NCI-H1436 (cell line): Measurements from ENCODE around the gene XPO5.
A peak's percentile ranks its signal among the peaks of the same experiment; 100 is the strongest.

Source experiments
- DNase-seq: peaks from one replicate; lab custom pipeline; 2025; lab: John Stamatoyannopoulos, UW

The XPO5 gene

DNA sequence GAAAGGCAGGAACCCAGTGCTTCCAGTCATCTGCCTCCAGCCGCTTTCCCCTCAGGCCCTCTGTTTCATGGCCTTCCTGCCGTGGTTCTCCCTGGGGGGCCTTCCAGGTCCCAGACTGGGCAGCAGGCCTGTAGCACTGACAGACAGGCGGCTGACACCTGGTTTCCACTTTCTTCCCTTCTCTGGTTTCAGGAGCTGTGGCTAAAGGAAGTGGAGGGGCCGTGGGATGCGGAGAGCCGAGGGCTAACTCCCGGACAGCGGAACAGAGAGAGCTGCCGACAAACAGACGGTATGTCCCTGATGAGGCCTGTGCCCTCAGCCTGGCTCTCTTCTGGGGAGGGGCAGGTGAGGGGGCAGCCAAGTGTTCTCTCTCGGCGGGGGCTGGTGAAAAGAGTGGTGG lies 78.1 kb downstream of the XPO5 start:
- no peak for DNase-seq

DNA sequence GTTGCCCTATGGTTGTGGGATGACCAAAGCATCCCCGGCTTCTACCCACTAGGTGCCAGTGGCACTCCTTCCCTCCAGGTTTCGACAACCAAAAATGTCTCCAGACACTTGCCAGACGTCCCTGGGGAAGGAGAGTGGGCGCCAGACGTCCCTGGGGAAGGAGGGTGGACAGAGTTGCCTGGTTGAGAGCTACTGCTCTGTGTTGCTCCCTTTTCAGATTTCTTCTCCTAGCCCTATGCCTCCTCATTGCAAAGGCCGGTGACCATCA lies 78.8 kb downstream of the XPO5 start:
- no peak for DNase-seq

DNA sequence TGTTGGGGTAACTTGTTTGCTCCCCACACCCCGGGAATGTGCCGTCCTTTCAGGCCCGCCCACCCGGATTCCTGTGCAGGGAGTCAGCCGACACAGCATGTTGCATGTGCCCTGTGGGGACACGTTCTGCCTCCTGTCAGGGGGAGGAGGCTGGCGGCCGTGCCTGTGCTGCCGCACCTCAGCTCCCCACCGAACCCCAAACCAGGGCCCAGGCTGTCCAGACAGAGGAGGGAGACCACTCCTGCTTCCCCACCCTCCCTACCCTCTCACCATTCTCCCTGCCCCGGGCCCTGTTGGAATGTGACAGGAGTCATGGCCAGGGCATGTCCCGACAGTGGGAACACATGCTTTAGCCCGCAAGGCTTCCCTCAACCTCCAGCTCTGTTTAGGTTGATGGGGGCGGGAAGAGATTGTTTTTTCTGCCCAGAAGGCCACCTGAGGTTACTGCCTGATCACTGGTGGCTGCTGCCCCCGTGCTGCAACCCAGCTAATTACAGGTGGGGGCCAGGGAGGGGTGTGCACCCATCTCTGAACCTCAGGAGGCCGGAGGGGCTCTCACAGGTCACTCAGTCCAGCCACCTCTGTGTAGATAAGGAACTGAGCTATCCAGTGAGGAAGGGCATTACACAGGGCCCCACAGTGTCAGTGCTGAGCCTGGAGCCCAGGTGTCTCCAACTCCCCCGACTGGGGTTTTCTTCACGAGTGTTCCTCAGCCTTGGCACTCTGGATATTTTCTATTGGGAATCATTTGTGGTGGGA lies 79.3 kb downstream of the XPO5 start:
- DNase-seq: no peak

DNA sequence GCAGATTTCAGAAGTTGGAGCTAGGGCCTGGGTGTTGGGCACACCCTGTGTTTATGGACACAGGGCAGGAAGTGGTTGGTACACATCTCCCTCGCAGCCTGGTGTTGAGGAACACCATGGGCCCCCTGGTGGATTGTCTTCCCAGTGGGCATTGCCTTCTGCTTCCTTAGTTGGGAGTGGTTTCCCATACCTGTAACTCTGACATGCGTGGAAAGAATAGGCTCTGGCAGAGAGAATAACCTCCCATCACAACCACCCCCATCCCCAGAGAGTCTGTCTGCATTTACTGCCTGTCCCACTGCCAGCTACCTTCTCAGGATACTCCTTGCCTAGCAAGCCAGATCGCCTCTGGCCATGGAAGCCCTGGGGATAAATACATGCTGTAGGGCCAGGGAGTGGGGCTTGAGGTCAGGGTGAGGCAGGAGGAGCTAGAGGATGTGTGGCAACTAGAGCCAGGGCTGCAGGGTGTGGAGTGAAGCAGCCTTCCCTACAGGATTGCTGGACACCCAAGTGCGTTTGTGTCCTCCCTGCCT lies 80.4 kb downstream of the XPO5 start:
- no peak for DNase-seq

DNA sequence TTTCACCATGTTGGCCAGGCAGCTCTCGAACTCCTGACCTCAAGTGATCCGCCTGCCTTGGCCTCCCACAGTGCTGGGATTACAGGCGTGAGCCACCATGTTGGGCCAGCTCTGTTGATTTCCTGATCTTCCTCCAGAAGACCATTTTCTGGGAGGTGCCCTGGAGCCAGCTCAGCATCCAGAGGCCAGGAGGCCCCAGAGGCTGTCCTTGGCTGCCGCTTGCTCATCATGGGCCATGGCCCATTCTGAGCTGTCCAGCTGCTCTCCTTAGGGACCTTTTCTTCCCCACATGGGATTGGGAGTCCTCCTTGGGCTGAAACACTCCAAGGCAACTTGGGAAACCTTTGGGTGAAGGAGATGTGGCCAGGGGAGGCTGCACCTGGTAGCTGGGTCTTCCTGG lies 81.1 kb downstream of the XPO5 start:
- DNase-seq: no peak

DNA sequence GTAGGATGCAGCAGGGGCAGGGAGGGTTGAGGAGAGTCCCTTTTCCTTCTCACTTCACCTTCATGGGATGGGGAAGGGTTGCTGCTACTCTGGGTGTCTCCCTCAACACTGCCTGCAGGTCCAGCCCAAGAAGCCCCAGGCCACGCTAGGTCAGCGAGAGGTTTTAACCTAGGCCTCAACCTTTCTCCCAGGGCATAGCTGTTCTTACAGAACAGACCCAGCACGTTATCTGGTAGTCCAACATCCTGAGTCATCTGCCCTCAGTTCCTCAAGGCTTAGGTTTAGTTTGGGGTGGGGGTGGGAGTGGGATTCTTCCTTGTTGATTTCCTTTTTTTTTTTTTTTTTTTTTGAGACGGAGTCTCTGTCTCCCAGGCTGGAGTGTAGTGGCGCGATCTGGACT lies 81.5 kb downstream of the XPO5 start:
- DNase-seq: no peak

DNA sequence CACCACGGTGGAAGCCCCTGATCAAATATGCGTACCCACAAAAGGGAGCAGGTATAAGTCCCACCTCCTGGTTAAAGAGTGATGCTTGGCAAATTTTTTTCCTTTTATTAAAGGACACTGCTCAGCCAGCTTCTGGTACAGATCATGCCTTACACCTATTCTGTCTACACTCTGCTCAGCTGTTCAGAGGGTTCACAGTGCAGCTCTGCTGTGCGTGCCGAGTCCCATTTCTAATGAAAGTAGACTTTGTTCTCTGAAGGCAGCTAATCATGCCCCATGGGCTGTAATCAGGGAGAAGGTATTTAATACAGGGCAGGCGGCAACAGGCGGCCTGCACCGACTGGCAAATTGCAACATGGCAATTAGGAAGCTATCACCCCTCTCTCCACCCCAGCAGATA lies 82.0 kb downstream of the XPO5 start:
- DNase-seq: no peak

DNA sequence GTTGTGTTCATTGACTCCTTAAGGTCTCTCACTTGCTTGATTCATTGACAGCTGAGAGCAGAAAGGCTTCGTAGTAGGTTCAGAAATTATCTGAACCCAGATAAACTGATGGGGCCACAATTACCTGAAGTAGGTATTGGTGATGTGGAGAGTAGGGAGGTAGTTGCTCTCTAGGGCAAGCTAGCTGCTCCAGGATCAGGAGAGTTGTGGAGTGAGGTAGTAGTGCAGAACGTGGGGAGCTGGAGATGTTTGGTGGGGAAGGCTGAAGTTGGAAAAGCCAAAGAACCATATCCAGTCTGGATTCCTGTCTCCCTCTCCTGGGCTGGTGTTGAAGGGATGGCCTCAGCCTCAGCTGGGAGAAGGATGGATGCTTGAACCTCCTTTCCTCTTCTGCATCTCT lies 82.6 kb downstream of the XPO5 start:
- no peak for DNase-seq

DNA sequence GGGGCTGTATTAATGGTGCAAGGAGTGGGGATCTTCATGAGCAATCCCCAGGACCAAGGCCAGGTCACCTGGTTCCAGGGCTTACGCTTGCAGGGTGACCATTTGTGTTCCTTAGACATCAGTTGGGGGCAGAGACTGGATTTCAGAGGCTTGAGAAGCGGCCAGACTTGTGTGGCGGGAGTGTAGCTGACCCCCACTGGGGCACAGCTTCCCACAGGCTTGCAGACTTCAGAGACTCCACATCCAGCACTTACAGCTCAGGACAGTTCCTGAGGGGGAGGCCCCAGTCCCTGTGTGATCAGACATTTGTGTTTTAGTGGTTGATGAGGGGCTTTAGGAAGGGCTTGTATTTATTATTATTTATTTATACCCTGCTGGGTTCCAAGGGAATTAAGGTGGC lies 83.2 kb downstream of the XPO5 start:
- DNase-seq: no peak

DNA sequence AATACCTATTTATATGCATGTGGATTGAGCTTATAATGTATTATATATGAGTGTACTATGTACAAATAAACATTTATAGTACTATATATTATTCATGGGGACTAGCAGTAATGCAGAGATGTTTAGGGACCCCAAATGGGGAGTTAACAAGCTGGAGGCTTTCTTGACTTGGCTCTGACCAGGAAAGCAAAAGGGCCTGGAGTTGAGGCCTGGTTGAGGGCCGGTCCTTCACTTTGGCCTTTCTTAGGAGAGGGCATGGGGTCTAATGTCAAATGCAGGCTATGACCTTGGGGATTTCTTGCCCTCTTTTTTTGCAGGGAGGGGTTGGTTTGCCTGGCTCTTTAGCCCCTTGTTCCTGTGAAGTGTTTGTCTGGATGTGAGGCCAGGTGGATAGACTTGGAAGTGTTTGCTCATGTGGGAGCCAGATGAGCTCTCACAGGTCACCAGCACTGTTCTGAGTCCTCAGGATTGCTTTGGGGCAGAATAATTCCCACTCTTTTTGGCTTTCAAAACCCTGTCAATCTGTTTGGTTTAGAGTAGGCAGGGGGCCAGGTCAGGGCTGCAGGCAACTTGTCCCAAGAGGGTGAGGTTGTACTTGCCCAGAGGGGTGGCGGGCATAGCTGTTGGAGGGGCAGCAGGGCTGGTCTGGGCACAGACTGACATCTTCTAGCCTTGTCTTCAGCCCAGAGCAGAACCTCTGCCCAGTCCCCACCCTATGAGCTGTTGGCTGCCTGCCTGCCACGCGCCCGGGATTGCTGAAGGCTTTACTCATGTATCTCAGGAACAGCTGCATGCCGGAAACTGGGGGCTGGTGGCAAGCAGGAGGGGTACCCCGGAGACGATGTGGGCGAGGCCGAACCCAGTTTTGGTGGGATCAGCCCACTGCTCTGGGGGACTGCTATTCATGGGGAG lies 83.8 kb downstream of the XPO5 start:
- no peak for DNase-seq

DNA sequence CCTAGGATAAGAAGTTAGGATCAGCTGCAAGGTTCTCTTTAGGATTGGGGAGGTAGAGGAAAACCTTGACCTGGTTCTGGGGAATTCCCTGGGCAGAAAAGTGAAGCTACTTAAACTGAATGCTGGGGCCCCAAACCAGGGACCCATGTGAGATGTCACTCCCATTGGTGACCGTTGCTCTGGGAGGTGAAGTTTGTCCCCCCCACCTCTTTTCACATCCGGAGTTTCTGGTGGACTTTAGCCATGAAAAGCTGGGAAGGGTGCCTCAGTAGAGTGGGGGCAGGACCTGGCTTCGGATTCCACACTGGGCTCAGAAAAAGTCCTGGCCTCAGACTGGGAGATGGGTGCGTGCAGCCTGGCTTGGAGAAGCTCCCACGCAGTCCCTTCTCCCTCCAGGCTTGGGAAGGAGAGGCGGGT lies 85.3 kb downstream of the XPO5 start:
- no peak for DNase-seq

DNA sequence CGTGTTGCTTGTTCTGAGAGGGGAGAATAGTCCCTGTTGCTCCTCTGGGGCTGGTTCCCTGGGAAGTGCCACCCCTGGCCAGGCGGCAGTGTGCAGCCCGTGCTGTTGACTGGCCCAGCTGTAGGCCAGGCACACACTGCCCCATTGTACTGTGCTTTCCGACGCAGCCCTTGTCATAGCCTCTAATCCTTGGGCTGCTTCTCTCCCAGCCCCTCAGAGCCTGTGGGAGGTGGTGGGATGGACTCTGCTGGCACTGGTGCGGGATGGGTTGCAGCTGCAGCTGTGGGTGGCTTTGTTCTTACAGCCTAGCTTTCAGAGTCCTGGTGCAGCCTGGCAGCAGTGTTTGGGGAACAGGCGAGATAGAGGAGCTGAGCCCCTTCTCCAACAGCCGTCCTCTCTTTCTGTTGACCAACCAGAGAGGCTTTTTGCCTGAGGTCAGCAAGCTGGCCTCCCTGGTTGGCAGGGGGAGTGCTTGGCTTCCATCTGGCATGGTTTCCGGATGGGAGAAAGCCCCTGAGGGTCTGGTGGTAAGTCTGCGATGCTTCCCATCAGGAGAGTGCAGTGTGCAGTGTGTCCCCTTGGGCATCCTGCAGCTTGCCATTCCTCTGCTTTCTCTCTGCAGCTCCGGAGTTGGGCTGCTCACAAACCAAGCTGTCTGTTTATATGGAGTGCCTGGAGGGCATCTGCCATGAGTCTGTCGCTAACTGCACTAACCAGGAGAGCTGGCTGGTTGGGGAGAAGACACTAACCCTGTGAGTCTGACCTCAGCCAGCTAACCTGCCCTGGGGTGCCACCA lies 86.4 kb downstream of the XPO5 start:
- DNase-seq: no peak

DNA sequence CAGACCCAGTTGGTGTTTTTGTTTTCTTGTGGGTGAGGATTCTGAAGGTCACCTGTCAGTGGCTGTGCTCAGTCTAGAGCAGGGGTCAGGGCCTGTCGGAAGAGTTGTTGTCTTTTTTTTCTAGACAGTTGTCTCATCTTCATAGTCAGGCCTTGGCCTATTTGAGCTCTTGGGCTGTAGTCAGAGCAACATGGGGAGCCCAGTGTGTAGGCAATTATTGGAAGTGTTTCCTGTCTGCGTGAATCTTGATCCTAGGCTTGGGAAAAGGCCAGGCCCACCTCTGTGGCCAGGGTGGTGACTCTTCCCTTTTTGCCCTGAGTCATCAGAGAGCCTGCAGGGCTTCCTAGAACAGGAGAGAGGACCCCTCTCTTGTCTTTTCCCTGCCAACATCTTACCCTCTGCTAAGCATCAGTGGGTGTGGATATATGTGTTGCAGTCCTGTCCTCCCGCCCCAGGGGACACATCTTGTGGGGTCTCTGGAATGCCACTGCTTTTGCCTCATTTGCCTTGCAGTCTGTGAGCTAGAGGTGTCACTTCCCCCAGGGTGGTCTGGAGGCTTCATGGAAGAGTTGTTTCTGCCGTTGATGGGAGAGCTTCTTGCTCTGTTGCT lies 87.1 kb downstream of the XPO5 start:
- no peak for DNase-seq

DNA sequence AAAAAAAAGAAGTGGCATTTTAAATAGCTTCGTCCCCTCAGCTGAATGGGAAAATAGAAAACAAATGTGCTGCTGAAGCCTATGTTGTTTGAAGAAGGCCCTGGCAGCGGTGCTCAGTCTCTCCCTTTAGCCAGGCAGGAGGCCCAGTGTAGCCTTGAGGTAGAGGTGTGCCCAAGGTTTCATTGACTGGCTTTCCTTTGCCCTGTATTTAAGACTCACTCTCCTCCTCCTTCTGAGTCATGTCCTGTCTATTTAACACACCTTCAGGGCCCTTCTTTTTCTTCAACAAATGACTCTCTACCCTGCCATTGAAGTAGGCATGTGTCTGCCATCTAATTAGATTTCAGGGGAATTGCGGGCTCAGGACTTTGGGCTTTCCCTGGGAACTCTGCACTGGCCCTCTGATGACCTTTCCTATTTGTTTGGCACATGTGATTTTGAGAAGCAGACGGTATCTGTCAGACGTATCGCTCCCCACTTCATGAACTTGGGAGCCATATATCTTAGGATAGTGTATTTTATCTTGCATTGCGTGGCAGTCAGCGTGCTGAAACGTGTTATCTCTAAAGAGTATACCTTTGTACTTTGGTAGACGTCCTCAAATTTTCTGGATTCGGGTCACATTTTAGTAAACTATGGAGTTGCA lies 94.1 kb downstream of the XPO5 start:
- no peak for DNase-seq

DNA sequence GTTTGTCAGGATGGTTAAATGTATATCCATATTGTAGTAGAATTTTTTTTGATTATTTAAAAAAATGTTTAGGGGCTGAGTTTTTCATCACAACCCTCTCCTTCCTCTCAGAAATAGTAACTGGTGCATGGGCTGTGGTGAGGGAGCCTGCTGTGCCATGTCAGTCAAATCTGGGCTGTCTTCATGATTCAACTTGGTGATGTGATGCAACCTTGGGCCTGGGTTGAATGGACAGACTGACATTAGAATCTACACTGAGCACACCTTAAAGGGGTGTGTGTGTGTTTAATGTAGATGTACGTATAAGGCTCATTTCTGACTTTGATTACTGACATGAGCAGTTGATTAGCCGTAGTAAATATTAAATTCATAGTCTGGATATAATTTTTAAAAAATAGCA lies 94.8 kb downstream of the XPO5 start:
- DNase-seq: no peak

DNA sequence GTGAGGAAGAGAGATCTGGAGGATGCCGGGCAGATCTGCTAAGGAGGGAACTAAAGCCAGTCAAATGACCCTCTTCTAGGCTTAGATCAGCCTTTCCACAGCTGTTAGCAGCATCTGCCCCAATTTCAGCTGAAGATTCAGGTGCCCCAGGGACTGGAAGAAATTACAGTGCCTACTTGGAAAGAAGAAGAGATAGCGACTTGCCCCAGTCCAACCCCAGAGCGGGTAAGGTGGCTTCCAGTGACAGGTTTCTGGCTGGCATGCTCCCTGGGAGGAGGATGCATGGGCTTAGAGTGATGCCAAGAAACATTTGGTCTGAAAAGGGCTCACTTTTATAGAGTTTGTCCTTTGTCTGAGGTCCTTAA lies 97.8 kb downstream of the XPO5 start:
- no peak for DNase-seq

DNA sequence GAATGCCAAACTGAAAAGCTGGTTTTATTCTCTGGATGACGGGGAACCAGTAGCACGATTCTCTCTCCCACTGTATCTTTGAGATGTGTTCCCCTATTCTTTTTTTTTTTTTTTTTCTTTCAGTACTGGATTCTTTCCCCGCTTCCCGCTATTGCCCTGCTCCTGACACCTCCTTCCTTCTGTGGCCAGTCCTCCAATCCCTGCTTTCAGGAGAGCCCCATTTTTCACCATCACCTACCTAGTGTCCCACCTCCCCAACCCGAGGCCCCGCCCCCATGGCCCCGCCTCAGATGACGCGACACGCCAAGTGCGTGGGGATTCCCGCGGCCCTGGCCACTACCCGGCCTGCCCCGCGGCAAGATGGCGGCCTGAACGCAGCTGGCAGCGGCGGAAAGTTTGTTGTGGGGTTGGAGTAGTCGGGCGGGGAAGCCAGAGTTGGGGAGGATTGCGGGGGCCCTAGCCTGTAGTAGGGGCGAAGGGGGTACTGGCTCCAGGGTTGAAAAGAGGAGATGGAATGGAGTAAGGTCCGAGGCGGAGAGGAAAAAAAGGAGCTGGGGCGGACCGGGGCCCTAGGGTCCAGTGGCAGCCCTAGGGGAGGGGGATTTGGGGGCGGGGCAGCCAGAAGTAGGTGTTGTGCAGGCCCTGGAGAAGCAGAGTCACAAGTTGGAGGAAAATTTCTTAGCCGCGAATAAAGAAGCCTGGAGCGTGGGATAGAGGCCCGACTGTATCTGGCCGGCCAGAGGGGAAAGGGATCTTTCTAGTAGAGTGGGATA lies 98.4 kb downstream of the XPO5 start, which contains the start of gene TJAP1:
TJAP1 (plus strand) TSS at position 336 of the 773 bp plus-strand sequence. CDS start 21,432 bp downstream, outside the sequence.
- DNase-seq: peak; percentile 87

DNA sequence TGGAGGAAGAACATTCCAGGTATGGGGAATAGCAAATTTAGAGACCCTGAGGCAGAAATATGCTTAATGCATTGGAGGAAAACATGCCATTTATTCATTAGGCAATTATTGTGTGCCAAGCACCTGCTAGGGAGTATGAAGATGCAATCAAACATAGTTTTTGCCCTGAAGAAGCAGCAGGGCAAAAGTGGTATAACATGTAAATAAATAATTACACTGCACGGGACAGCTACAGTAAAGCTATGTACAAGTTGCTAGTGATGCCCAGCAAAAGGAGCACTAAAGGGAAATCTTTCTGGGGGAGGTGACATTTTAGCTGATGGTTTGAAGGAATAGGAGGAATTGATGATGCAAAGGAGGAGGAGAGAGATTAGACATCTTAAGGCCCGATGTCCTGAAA lies 99.1 kb downstream of the XPO5 start:
- no peak for DNase-seq

DNA sequence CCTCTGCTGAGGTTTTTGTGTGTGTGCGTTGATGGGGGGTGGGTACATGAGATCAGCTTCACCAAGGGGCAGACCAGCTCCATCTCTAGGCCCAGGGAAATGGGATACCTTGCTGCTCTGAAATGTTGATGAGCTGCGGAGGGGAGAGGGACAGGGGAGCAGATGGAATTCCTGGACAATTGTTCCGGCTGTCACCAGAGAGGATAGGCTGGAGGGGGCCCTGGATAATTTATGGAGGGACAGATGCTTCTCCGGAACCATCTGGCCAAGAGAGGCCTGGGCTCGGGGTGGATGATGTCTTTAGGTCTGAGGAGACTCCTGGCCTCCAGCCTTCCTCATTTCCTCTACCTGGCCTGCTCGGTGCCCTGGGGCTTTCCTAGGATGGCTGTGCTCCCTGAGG lies 100.3 kb downstream of the XPO5 start:
- DNase-seq: no peak

DNA sequence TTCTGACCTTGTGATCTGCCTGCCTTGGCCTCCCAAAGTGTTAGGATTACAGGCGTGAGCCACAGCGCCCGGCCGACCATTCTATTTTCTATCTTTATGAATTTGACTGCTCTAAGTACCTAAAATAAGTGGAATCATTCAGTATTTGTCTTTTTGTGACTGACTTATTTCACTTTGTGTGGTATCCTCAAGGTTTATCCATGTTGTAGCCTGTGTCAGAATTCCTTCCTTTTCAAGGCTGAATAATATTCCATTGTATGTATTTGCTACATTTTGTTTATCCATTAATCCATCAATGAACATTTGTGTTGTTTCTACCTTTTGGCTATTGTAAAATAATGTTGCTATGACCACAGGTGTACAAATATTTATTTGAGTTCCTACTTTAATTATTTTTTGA lies 103.3 kb downstream of the XPO5 start:
- DNase-seq: no peak
